GM15510 (cell line): ENCODE results near the gene TAF6L.

Experiments used
- POLR2A ChIP-seq: IDR thresholded peaks from 3 replicates; pipeline ENCODE4 v1.6.1; 2011; ENCODE audit warnings: borderline replicate concordance; ENCODE audit not compliant: insufficient read length; ENCODE audit errors: extremely low read depth

Gene TAF6L, protein sequence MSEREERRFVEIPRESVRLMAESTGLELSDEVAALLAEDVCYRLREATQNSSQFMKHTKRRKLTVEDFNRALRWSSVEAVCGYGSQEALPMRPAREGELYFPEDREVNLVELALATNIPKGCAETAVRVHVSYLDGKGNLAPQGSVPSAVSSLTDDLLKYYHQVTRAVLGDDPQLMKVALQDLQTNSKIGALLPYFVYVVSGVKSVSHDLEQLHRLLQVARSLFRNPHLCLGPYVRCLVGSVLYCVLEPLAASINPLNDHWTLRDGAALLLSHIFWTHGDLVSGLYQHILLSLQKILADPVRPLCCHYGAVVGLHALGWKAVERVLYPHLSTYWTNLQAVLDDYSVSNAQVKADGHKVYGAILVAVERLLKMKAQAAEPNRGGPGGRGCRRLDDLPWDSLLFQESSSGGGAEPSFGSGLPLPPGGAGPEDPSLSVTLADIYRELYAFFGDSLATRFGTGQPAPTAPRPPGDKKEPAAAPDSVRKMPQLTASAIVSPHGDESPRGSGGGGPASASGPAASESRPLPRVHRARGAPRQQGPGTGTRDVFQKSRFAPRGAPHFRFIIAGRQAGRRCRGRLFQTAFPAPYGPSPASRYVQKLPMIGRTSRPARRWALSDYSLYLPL

DNA sequence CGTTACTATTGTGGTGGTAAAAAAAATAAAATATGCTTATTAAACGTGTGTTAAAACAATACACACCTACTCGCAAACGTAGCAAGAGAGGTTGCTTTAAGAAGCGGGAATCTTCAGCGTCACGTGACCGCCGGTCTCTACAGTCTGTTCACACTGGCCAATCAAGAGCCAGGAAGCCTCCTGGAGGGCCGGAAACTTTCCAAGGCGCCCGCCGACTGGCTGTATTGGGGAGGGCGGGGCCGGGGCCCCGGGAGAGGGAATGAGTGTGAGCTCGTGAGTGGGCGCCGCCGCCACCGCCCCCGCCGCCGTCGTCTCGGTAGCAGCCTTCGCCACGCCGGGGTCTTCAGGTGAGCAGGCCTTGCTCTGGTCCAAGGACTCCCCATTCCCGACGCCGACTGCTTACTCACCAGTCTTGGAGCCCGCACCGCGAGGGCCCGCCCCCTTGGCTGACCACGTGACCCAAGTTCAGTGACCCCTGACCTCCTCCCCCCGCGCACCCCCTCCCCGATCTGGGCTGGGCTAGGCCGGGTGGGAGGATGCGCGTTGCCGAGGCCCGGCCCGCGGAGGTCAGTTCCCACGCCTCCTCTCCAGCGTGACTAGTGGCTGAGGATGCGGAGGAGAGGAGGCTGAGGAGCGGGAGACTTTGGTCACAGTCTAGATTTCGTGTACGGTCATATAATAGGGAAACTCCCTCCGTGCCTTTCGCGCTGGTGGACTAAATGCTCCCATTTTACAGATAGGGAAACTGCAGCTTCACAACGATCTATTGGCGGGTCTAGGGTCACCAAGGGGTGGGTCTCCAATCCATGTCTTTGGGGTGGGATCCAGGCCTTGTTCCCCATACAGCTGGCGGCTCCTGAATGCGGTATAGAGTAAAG, at the start of gene TAF6L:
TSS of gene TAF6L (plus strand) at position 253 of the 878 bp plus-strand sequence. CDS start 4,388 bp downstream, outside the sequence.
- peak; percentile 63 for TF ChIP-seq POLR2A

- no peak for TF ChIP-seq POLR2A
Observed at GRCh38 chr11:62721994-62722393, 49.2 kb upstream of the TAF6L start.

DNA sequence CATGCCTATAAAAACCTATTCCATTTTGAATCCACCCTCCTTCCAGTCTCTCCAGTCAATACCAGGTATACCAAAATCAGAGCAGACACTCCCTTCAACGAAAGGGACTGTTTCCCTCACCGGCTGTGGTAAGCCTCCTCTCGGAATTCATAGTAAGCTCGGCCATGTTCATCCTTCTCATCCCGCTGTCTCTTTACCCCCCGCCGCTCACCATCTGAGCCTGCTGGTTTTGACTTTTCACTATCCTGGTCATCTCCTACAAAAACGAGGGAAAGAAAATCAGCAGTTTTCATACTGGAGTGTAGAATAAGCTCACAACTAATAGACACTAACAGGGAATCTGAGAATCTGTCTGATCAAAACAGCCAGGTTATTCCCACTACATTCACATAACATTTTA, 47.0 kb upstream of the TAF6L start:
- no peak for TF ChIP-seq POLR2A

GRCh38 chr11:62725646-62726045, 45.5 kb upstream of the TAF6L start:
- TF ChIP-seq POLR2A: no peak

GRCh38 chr11:62726156-62726914, 44.9 kb upstream of the TAF6L start:
- TF ChIP-seq POLR2A: no peak

DNA sequence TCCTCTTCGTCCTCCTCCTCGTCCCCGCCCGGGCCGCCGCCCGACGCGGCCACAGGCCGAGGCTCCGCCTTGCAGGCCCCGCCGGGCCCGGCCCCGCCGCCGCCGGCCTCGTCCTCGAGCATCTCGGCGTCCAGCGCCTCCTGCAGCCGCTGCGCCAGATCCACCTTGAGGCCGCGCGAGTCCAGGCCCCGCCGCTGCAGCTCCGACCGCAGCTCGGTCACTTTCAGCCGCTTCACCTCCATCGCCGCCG, 44.4 kb upstream of the TAF6L start:
- TF ChIP-seq POLR2A: no peak

DNA sequence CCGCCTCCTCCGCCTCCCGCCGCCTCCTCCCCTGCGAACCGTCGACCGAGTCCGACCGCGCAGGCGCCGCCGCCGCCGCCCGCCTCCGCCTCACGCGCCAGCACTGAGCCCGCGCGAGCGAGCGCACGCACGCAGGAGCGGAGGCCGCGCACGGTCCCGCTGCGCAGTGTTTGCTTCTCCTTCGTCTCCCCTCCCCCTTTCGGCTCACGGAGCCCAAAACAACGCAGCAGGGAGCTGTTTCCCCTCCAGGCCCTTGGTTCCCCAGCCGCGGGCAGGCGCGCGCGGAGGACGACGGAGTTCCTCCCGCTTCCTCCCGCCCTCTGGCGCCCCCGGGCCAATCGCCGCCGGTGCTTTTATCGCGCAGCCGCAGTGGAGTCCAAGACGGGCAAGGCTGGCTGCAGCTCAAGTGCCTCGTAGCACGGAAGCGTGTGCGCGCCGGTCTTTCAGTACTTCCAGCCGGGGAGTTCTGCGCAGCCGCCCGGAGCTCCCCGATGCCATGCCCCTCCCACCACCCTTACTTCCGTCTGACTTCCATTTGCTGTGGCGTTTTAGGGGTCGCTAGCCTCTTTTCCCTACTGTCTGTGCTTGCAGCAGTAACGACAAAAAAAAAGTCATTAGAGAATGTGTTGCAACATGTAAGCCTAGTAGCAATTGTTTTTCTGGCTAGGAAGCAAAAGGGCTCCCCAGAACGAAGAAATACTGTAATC, 43.9 kb upstream of the TAF6L start, which contains the start of gene HNRNPUL2:
TSS of gene HNRNPUL2 (minus strand) at position 293 of the 707 bp plus-strand sequence. CDS start 301 bp downstream, outside the sequence.
- TF ChIP-seq POLR2A: peak; percentile 94

- TF ChIP-seq POLR2A: no peak
Observed at GRCh38 chr11:62727872-62728170, 43.4 kb upstream of the TAF6L start.

GRCh38 chr11:62728171-62728988, 42.8 kb upstream of the TAF6L start, which contains the start of gene TTC9C:
TTC9C (plus strand) TSS chr11:62728486; CDS start chr11:62728849, 363 bp downstream.
- TF ChIP-seq POLR2A: peak; percentile 65

DNA sequence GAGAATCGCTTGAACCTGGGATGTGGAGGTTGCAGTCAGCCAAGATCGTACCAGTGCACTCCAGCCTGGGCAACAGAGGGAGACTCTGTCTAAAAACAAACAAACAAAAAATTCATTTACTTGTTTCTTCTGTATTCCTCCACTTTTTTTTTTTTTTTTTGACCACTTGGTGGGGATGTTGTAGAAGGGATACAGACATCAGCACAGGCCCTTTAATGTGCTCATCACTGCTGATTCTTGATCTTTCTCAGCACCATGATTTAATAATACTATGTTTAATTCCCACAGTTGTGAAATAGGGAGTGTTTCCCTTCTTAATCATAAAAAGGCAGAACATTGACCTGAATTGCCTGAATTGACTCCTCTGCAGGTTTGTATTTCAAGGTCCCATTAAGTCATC, 38.4 kb upstream of the TAF6L start:
- TF ChIP-seq POLR2A: no peak

- no peak for TF ChIP-seq POLR2A
Observed at GRCh38 chr11:62737196-62737595, 34.0 kb upstream of the TAF6L start.

GRCh38 chr11:62747475-62748160, 23.6 kb upstream of the TAF6L start:
- TF ChIP-seq POLR2A: no peak
